MM.1S (cell line): ENCODE measurements around the gene DDT.

Experiments
- EZH2 ChIP-seq: fragments of 300-600 bp; sonication (generic); optimal IDR thresholded peaks from 2 replicates; pipeline ENCODE3; 2017; ENCODE audit warnings: low read depth, mild to moderate bottlenecking, antibody characterized with exemption, low read length, mixed read lengths
- EZH2phosphoT487 ChIP-seq: fragments of 300-600 bp; sonication (generic); IDR thresholded peaks from 2 replicates; pipeline ENCODE4 v1.6.1; 2018; ENCODE audit warnings: antibody characterized with exemption, low read length
- TF ChIP-seq, protein P1 (sequence below): fragments of 300-600 bp; sonication (generic); IDR thresholded peaks from 2 replicates; pipeline ENCODE4 v1.5.1; 2016; ENCODE audit warnings: antibody characterized with exemption, low read length, mixed read lengths

- TF ChIP-seq, protein P1, sequence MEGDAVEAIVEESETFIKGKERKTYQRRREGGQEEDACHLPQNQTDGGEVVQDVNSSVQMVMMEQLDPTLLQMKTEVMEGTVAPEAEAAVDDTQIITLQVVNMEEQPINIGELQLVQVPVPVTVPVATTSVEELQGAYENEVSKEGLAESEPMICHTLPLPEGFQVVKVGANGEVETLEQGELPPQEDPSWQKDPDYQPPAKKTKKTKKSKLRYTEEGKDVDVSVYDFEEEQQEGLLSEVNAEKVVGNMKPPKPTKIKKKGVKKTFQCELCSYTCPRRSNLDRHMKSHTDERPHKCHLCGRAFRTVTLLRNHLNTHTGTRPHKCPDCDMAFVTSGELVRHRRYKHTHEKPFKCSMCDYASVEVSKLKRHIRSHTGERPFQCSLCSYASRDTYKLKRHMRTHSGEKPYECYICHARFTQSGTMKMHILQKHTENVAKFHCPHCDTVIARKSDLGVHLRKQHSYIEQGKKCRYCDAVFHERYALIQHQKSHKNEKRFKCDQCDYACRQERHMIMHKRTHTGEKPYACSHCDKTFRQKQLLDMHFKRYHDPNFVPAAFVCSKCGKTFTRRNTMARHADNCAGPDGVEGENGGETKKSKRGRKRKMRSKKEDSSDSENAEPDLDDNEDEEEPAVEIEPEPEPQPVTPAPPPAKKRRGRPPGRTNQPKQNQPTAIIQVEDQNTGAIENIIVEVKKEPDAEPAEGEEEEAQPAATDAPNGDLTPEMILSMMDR = no peak
- TF ChIP-seq EZH2 (no peak), EZH2phosphoT487 (no peak)
These were observed 35.8 kb downstream of the DDT start for GRCh38 chr22:23938328-23939016.
